Karpas-422 (cell line): Measurements from ENCODE around the gene TTPAL. TPM values are rescaled to one million over a fixed set of nuclear protein-coding genes. Genes with fewer than 3 reads are reported as not detected.
A peak's percentile ranks its signal among the peaks of the same experiment; 100 is the strongest.

Source experiments
- DNase-seq: peaks from one replicate; pipeline ENCODE4 v3.0.0-alpha.2; 2015
- H2AFZ ChIP-seq: fragments of 200-600 bp; sonication (generic); 2 replicates; pipeline ENCODE4 v1.6.1; 2014; ENCODE audit warnings: antibody characterized with exemption, low read length, mixed read lengths
- H3K27ac ChIP-seq: fragments of 200-600 bp; sonication (generic); 2 replicates; pipeline ENCODE4 v1.5.1; 2014; ENCODE audit warnings: mild to moderate bottlenecking, low read length, moderate library complexity
- H3K27me3 ChIP-seq: fragments of 200-600 bp; sonication (generic); 2 replicates; pipeline ENCODE4 v1.6.1; 2014; ENCODE audit warnings: low read length, mixed read lengths
- H3K36me3 ChIP-seq: fragments of 200-600 bp; sonication (generic); 2 replicates; pipeline ENCODE4 v1.6.1; 2014; ENCODE audit warnings: low read length, mixed read lengths; ENCODE audit not compliant: insufficient read depth
- H3K4me1 ChIP-seq: fragments of 200-600 bp; sonication (generic); 2 replicates; pipeline ENCODE4 v1.6.1; 2014; ENCODE audit warnings: mild to moderate bottlenecking, low read length, mixed read lengths
- H3K4me2 ChIP-seq: fragments of 200-600 bp; sonication (generic); 2 replicates; pipeline ENCODE4 v1.6.1; 2014; ENCODE audit warnings: low read length, low read depth, mild to moderate bottlenecking; ENCODE audit not compliant: poor library complexity, severe bottlenecking
- H3K4me3 ChIP-seq: fragments of 200-600 bp; sonication (generic); 2 replicates; pipeline ENCODE4 v1.5.1; 2014; ENCODE audit warnings: mild to moderate bottlenecking, antibody characterized with exemption, low read length, mixed read lengths
- H3K79me2 ChIP-seq: fragments of 200-600 bp; sonication (generic); 2 replicates; pipeline ENCODE4 v1.6.1; 2014; ENCODE audit warnings: mild to moderate bottlenecking, low read length, mixed read lengths
- H3K9ac ChIP-seq: fragments of 200-600 bp; sonication (generic); 2 replicates; pipeline ENCODE4 v1.6.0; 2014; ENCODE audit warnings: low read length
- H3K9me2 ChIP-seq: fragments of 200-600 bp; sonication (generic), shearing (Covaris generic); replicated peaks from 2 replicates; pipeline ENCODE4 v1.6.0; 2014; ENCODE audit warnings: mild to moderate bottlenecking, low read length, moderate library complexity; ENCODE audit not compliant: insufficient read depth
- H3K9me3 ChIP-seq: fragments of 300-700, 200-600 bp; sonication (generic); 2 replicates; pipeline ENCODE4 v1.6.1; 2014; ENCODE audit warnings: low read length, mixed read lengths
- H4K20me1 ChIP-seq: fragments of 200-600 bp; sonication (generic); 2 replicates; pipeline ENCODE4 v1.6.1; 2014; ENCODE audit warnings: mild to moderate bottlenecking, antibody characterized with exemption, low read length, low read depth; ENCODE audit not compliant: insufficient read depth
- total RNA-seq: library from RNA; depleted of rRNA; stranded (reverse); fragments of >200 nt; shearing (Covaris generic); gene quantifications from 2 replicates; pipeline ENCODE4 v1.2.3, GENCODE V29; 2014; ENCODE audit warnings: low replicate concordance

Gene TTPAL
- total RNA-seq, 1 experiment from 2014 or later, result 24.4 TPM

GRCh38 chr20:44437497-44437896 is 38.2 kb upstream of the TTPAL start:
- Histone ChIP-seq H2AFZ (no peak overlapping the region), H3K79me2 (no peaks in the 10 kb centered on the region), H3K27me3 (no peaks in the 10 kb centered on the region), H4K20me1 (no peaks in the 10 kb centered on the region), H3K9ac (no peak overlapping the region), H3K4me2 (no peak overlapping the region), H3K4me1 (no peaks in the 10 kb centered on the region), H3K9me3 (no peaks in the 10 kb centered on the region), H3K36me3 (no peaks in the 10 kb centered on the region), H3K9me2 (no peaks in the 10 kb centered on the region), H3K4me3 (no peak overlapping the region), H3K27ac (no peak overlapping the region)
- DNase-seq, result no peak

- Histone ChIP-seq H2AFZ (no peak overlapping the region), H3K9me3 (no peaks in the 10 kb centered on the region), H3K9me2 (no peaks in the 10 kb centered on the region), H3K27me3 (no peaks in the 10 kb centered on the region), H3K79me2 (no peaks in the 10 kb centered on the region), H3K4me2 (no peak overlapping the region), H3K36me3 (no peaks in the 10 kb centered on the region), H3K4me1 (no peaks in the 10 kb centered on the region), H3K27ac (no peak overlapping the region), H3K4me3 (no peak overlapping the region), H3K9ac (no peak overlapping the region), H4K20me1 (no peaks in the 10 kb centered on the region)
- DNase-seq, result no peak
Observed at GRCh38 chr20:44438782-44439181, 36.9 kb upstream of the TTPAL start.

- Histone ChIP-seq H3K4me1 (no peaks in the 10 kb centered on the region), H3K4me2 (no peak overlapping the region)
Observed at GRCh38 chr20:44439318-44439717, 36.4 kb upstream of the TTPAL start.

GRCh38 chr20:44442298-44443070 is 33.2 kb upstream of the TTPAL start:
- Histone ChIP-seq H3K27ac (no peak overlapping the region), H3K4me3 (no peak overlapping the region), H3K9ac (no peak overlapping the region), H3K4me1 (no peaks in the 10 kb centered on the region), H3K9me2 (no peaks in the 10 kb centered on the region), H4K20me1 (no peaks in the 10 kb centered on the region), H3K27me3 (peaks cover 3% of the 10 kb centered on the region; the same call in 1 of the 2 replicates), H3K36me3 (no peaks in the 10 kb centered on the region), H3K9me3 (no peaks in the 10 kb centered on the region), H3K79me2 (no peaks in the 10 kb centered on the region), H3K4me2 (no peak overlapping the region), H2AFZ (no peak overlapping the region)
- no peak for DNase-seq

More at GRCh38 chr20:44439318-44439717, 36.4 kb upstream of the TTPAL start:
- Histone ChIP-seq H3K9me3 (no peaks in the 10 kb centered on the region), H3K27me3 (no peaks in the 10 kb centered on the region), H3K79me2 (no peaks in the 10 kb centered on the region), H3K4me3 (no peak overlapping the region), H3K9me2 (no peaks in the 10 kb centered on the region), H4K20me1 (no peaks in the 10 kb centered on the region), H3K9ac (no peak overlapping the region), H3K27ac (no peak overlapping the region), H2AFZ (no peak overlapping the region), H3K36me3 (no peaks in the 10 kb centered on the region)
- no peak for DNase-seq

GRCh38 chr20:44445742-44446710 is 29.6 kb upstream of the TTPAL start:
- no peak overlapping the region for H3K27ac ChIP-seq
- H3K79me2 ChIP-seq, result no peaks in the 10 kb centered on the region
- H3K9me3 ChIP-seq, result no peaks in the 10 kb centered on the region
- H2AFZ ChIP-seq, result no peak overlapping the region
- DNase-seq, result no peak
- no peak overlapping the region for H3K4me2 ChIP-seq
- no peaks in the 10 kb centered on the region for H3K4me1 ChIP-seq
- H3K9me2 ChIP-seq, result no peaks in the 10 kb centered on the region
- no peaks in the 10 kb centered on the region for H4K20me1 ChIP-seq
- no peaks in the 10 kb centered on the region for H3K36me3 ChIP-seq
- H3K4me3 ChIP-seq, result no peak overlapping the region
- no peak overlapping the region for H3K9ac ChIP-seq
- peaks cover 3% of the 10 kb centered on the region; the same call in 1 of the 2 replicates for H3K27me3 ChIP-seq

GRCh38 chr20:44447827-44448419 is 27.8 kb upstream of the TTPAL start:
- Histone ChIP-seq H3K9me3 (no peaks in the 10 kb centered on the region), H3K27ac (no peak overlapping the region), H2AFZ (no peak overlapping the region), H4K20me1 (no peaks in the 10 kb centered on the region), H3K9ac (no peak overlapping the region), H3K4me3 (no peak overlapping the region), H3K4me2 (no peak overlapping the region), H3K79me2 (no peaks in the 10 kb centered on the region), H3K27me3 (peaks cover 3% of the 10 kb centered on the region; the same call in 1 of the 2 replicates), H3K36me3 (no peaks in the 10 kb centered on the region), H3K9me2 (no peaks in the 10 kb centered on the region), H3K4me1 (no peaks in the 10 kb centered on the region)
- DNase-seq, result no peak

- no peak overlapping the region for H3K4me2 ChIP-seq
- DNase-seq, result peak; percentile 82
- H3K9me3 ChIP-seq, result no peaks in the 10 kb centered on the region
Observed at GRCh38 chr20:44448753-44449546, 26.7 kb upstream of the TTPAL start.

More at GRCh38 chr20:44448753-44449546, 26.7 kb upstream of the TTPAL start:
- H3K27me3 ChIP-seq, result peaks cover 3% of the 10 kb centered on the region; the same call in 1 of the 2 replicates
- H2AFZ ChIP-seq, result no peak overlapping the region
- H3K9ac ChIP-seq, result no peak overlapping the region
- no peaks in the 10 kb centered on the region for H3K36me3 ChIP-seq
- no peaks in the 10 kb centered on the region for H3K9me2 ChIP-seq
- H3K27ac ChIP-seq, result no peak overlapping the region
- H3K4me1 ChIP-seq, result no peaks in the 10 kb centered on the region
- H4K20me1 ChIP-seq, result no peaks in the 10 kb centered on the region
- no peaks in the 10 kb centered on the region for H3K79me2 ChIP-seq
- H3K4me3 ChIP-seq, result no peak overlapping the region
